ENCODE measurements around the gene ANKRD11.

DNA sequence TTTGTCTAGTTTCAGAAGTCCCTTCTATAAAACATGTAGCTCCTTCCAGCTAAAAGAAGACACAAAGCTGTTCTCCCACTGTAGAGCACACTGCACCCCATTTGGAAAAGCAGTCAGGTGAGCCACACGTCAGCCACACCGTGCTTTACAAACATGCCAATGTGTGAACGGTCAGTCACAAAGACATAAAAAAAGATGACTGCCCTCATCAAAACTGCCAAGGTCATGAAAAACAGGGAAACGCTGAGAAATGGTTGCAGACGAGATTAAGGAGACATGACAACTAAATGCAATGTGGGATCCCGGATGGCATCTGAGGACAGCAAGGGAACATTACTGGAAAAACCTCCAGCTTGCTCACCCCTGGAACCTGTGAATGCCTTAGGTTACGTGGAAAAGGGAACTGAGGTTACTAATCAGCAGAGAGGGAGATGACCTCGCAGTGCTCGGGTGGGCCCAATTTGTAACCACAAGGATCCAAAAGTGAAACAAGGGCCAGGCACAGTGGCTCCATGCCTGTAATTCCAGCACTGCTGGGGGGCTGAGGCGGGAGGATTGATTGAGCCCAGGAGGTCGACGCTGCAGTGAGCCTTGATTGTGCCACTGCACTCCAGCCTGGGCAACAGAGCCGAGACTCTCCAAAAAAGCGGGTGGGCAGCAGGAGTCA lies 8.1 kb downstream of the ANKRD11 start:
- no peak for TF ChIP-seq GATA1 (IDR thresholded peaks at IDR 0.05; ENCODE audit: low read depth, low read length)
- no peak for TF ChIP-seq POLR2A (IDR thresholded peaks at IDR 0.05; ENCODE audit: low read length)
